ENCODE measurements around the gene INPP5D.
"Not testable (repeated sequence)": the region's sequence is repeated elsewhere in the genome, so short reads cannot be mapped to it uniquely, and the experiment has no call there.

Gene INPP5D

DNA sequence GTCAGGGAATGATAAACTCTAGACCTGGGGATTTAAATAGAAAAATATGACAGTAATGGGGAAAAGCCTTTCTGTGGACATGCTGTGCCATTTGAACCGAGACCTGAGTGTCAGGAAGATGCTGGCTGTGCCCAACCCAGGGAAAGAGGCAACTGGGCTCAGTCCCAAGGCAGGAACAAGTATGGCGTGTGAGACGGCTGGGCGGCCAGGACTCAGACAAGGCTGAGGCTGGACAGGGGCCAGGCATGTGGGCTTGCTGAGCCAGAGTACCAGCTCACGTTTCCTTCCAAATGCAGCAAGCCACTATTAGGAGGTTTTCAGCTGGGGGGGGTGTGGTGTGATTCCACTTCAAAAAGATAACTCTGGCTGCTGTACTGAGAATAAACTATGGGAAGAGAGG lies 92.4 kb downstream of the INPP5D start:
- no peak for DNase-seq

GRCh38 chr2:233153146-233153798 lies 93.1 kb downstream of the INPP5D start:
- no peak for DNase-seq

DNA sequence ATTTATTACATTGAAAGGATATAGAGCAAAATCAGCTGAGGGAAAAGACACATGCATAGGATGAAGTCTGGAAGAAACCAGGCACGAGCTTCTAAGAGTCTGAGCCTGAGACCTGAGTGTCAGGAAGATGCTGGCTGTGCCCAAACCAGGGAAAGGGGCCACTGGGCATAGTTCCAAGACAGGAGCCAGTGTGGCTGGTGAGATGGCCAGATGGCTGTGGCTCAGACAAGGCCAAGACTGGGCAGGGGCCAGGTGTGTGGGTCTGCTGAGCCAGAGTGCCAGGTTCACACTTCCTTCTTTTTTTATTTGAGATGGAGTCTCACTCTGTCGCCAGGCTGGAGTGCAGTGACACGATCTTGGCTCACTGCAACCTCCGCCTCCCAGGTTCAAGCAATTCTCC lies 95.9 kb downstream of the INPP5D start:
- DNase-seq: no peak

DNA sequence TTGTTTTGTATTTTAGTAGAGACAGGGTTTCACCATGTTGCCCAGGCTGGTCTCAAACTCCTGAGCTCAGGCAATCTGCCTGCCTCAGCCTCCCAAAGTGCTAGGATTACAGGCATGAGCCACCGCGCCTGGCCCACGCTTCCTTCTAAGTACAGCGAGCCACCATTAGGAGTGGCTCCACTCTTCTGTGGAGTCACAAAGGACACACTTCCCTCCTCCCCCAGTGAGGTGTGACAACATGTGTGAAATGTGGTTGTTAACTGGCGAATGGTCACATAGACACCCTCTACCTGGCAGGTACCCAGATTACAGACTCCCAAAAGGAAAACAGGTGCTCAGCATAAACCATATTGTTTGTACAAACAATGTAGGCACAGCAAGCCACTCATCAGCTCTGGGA lies 96.3 kb downstream of the INPP5D start:
- not testable (repeated sequence) for DNase-seq

- no peak for DNase-seq
Observed at GRCh38 chr2:233161730-233162129, 101.6 kb downstream of the INPP5D start.

DNA sequence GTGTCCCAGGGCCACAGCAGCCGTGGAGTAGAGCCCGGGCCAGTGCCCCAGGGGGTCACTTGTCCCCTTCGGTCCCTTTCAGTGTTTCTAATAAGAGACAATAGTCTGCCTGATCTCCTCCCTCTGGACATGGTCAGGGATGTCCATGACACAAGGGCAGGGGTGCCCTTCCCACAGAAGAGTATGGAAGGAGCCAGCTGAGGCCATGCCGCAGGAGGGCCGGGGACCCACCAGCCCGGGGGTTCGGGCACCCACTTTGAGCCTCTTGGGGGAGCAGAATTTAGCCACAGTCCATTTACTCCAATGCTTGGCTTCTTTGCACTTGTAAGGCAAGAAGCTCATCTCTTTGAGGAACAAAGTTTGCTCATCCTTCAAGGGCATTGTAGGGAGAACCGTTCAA lies 102.6 kb downstream of the INPP5D start:
- no peak for DNase-seq

GRCh38 chr2:233163486-233164103 lies 103.5 kb downstream of the INPP5D start:
- no peak for DNase-seq

DNA sequence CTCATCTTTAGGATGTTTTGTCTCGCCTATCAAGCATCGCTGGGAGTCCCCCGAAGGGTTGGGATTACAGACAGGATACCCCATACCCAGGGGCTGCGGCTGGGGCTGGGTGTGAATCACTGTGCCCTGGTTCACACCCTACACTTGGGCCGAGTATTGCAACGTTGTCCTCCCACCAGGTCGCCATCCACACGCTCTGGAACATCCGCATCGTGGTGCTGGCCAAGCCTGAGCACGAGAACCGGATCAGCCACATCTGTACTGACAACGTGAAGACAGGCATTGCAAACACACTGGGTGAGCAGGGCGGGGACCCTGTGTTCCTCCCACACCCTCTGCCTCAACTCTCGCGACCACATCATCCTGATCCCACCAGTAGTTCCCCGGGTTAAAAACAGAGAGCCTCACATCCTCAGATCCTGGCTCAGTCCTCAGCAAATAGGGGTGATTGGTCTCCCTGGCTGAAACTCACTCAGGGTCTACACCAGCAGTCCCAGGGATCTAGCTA lies 104.0 kb downstream of the INPP5D start:
- no peak for DNase-seq

GRCh38 chr2:233164967-233165366 lies 104.8 kb downstream of the INPP5D start:
- no peak for DNase-seq

DNA sequence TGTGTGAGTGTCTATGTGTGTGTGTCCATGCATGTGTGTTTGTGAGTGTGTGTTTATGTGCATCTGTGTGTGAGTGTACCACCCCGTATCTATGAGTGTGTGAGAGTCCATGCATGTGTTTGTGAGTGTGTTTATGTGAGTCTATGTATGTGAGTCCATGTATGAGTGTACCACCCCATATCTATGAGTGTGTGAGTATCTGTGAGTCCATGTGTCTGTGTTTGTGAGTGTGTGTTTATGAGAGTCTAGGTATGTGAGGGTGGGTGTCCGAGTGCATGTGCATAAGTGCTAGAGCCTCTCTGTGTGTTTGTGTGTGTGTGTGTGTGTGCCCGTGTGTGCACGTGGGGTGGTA lies 105.4 kb downstream of the INPP5D start:
- no peak for DNase-seq

GRCh38 chr2:233165895-233166661 lies 105.9 kb downstream of the INPP5D start:
- no peak for DNase-seq

- no peak for DNase-seq
Observed at GRCh38 chr2:233168445-233168844, 108.3 kb downstream of the INPP5D start.

DNA sequence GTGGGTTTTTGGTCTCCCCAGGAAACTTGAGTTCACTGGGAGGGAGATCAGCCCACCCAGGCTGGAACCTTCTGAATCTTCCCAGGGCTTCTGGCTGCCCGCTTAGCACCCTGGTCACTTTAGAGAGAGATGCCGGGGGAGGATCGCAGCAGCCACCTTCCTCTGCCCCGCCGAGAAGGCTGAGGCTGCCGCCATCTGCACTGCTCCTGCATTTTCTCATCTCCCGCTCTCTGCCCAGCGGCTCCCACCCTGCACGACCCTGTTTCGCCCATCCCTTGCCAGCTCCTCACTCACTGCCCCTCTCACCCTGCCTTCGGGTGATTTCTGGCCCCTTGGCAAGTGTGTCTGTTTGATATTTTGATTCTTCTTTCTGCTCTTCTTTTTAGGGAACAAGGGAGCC lies 108.8 kb downstream of the INPP5D start:
- DNase-seq: no peak

DNA sequence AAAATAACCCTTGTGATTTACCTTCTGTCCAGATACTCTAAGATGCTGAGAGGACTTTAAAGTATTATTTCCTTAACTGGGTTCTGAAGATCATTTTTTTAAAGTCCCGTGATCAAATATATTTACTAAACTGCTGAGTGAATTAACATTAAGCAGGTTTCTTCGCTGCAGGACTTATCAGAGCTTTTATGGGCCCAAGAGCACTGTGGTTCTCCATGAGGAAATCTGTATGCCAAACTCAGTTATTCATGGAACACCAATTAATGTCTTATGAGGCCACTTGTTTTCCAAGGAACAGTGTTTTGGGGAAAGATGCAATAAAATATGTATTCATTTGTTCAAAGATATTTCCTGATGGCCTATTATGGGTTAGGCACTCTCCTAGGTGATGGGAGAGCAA lies 111.2 kb downstream of the INPP5D start:
- no peak for DNase-seq

- no peak for DNase-seq
Observed at GRCh38 chr2:233173115-233173514, 113.0 kb downstream of the INPP5D start.

DNA sequence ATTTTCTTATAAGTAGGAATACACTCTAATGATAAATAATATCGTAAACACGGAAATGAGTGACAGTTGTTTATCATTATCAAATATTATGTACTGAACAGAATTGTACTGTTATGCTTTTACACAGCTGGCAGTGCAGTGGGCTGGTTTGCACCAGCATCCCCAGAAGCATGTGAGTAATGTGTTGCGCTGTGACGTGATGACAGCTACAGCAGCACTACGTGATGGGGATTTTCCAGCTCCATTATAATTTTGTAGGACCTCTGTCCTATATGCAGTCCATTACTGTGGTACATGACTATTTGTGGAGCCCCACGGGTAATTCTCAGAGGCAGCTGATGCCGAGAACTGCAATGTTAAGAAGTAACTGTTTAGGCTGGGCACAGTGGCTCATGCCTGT lies 114.0 kb downstream of the INPP5D start:
- DNase-seq: no peak

GRCh38 chr2:233178994-233179847 lies 119.1 kb downstream of the INPP5D start:
- no peak for DNase-seq

DNA sequence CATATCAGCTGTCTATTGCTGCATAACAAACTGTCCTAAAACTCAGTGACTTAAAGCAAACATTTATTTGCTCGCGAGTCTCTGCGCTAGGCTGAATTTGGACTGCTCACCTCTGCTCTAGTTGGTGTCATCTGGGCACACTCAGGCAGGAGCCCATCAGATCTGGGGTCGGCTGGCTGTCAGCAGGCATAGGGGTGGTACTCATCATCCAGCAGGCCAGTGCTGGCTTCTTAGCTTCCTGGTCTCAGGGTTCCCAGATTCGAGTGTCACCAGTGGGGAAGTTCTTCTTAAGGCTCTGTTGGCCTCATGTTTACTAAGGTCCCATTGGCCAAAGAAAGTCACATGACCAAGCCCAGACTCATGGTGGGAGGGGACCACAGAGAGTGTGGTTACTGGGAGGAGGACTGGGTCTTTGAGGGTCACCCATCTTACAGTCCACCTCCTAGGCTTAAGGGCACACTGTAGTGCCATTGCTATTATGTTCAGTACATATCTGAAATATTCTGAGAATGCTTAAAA lies 119.8 kb downstream of the INPP5D start:
- DNase-seq: no peak

GRCh38 chr2:233183869-233184418 lies 123.8 kb downstream of the INPP5D start:
- no peak for DNase-seq

DNA sequence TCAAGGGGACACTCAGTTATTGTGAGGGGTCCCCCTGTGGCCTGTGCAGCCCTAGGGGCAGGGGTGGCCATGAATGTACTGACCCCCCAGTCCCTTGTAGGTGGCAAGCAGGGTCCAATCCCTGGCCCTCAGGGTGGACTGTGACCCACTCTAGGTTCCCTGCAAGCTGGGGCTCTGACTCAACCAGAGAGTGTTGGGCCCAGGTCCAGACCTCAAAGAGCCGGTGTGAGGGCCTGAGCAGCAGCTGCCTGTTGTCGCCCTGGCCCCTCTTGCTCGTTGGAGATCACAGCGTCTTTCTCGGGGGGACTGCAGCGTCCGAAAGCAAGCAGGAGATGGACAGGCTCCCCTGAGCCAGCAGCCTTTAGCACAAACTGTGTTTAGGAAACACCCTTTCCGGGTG lies 124.5 kb downstream of the INPP5D start:
- DNase-seq: no peak

- DNase-seq: no peak
Observed at GRCh38 chr2:233185330-233185729, 125.2 kb downstream of the INPP5D start.

DNA sequence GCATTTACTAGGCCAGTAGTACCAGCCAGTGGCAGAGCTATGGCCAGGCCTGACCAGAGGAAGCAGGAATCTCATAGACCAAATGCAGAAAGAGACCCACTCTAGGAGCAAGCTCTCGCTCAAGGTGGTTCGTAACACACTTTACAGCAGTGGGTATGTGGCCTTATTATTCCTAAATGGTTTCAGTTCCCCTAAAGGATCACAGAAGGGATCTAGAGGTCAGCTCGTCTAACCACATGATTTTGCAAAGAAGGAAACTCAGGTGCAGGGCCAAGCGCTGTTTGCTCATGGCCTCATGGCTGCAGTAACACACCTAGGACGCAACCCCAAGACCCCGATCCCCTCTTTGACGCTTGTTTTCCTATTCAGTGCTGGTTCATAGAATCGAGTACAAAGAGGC lies 125.8 kb downstream of the INPP5D start:
- DNase-seq: no peak

GRCh38 chr2:233186851-233187250 lies 126.7 kb downstream of the INPP5D start:
- DNase-seq: no peak

Measured in NCI-H526 treated with DMSO at 0.1 percent for 48 hours (cell line).